ENCODE data around the gene ELOVL2.
"Not testable (repeated sequence)": the region's sequence is repeated elsewhere in the genome, so short reads cannot be mapped to it uniquely, and the experiment has no call there.

Gene ELOVL2

GRCh38 chr6:11043961-11044711 is at the start of gene ELOVL2:
Gene ELOVL2, minus strand, starts transcription at chr6:11044305. Its CDS starts 75 bp downstream, at chr6:11044230.
- Histone ChIP-seq H3K27me3 (ENCODE audit: control insufficient read depth in 1 of 2, insufficient read depth in 2 of 2, low read length in 2 of 2) (peaks cover 29 to 50% of the 10 kb centered on the region in 2 donors), H3K9ac (ENCODE audit: low read length in 2 of 2) (no peak within 1 kb of the TSS), H3K27ac (ENCODE audit: low read length) (no peak within 1 kb of the TSS), H3K4me1 (ENCODE audit: control insufficient read depth, insufficient read depth, low read length) (peaks cover 11% of the 10 kb centered on the region), H3K4me3 (ENCODE audit: low read length in 2 of 2) (peak within 1 kb of the TSS; percentile 10 to 59), H3K9me3 (ENCODE audit: control insufficient read depth in 2 of 2, low read length in 2 of 2) (no peaks in the 10 kb centered on the region), H3K36me3 (ENCODE audit: control insufficient read depth in 2 of 2, insufficient read depth in 2 of 2, low read length in 2 of 2) (no peaks in the 10 kb centered on the region)

GRCh38 chr6:11093376-11093625 is 49.2 kb upstream of the ELOVL2 start:
- Histone ChIP-seq H3K9ac (ENCODE audit: low read length in 2 of 2) (peak overlapping the region; percentile 92 to 94), H3K4me3 (ENCODE audit: low read length in 2 of 2) (peak overlapping the region; percentile 96), H3K36me3 (ENCODE audit: control insufficient read depth in 2 of 2, insufficient read depth in 2 of 2, low read length in 2 of 2) (no peaks in the 10 kb centered on the region), H3K4me1 (ENCODE audit: control insufficient read depth, insufficient read depth, low read length) (peaks cover 17% of the 10 kb centered on the region), H3K27me3 (ENCODE audit: control insufficient read depth in 1 of 2, insufficient read depth in 2 of 2, low read length in 2 of 2) (no peaks in the 10 kb centered on the region), H3K27ac (ENCODE audit: low read length) (peak overlapping the region; percentile 92), H3K9me3 (ENCODE audit: control insufficient read depth in 2 of 2, low read length in 2 of 2) (no peaks in the 10 kb centered on the region)

- peak overlapping the region; percentile 92 to 94 for H3K9ac ChIP-seq (ENCODE audit: low read length in 2 of 2)
- no peaks in the 10 kb centered on the region for H3K27me3 ChIP-seq (ENCODE audit: control insufficient read depth in 1 of 2, insufficient read depth in 2 of 2, low read length in 2 of 2)
- H3K27ac ChIP-seq (ENCODE audit: low read length), result peak overlapping the region; percentile 92
- H3K36me3 ChIP-seq (ENCODE audit: control insufficient read depth in 2 of 2, insufficient read depth in 2 of 2, low read length in 2 of 2), result no peaks in the 10 kb centered on the region
- peaks cover 17% of the 10 kb centered on the region for H3K4me1 ChIP-seq (ENCODE audit: control insufficient read depth, insufficient read depth, low read length)
- no peaks in the 10 kb centered on the region for H3K9me3 ChIP-seq (ENCODE audit: control insufficient read depth in 2 of 2, low read length in 2 of 2)
- H3K4me3 ChIP-seq (ENCODE audit: low read length in 2 of 2), result peak overlapping the region; percentile 96
These were observed 48.7 kb upstream of the ELOVL2 start for GRCh38 chr6:11092668-11093375.

GRCh38 chr6:11091141-11091540 is 47.0 kb upstream of the ELOVL2 start:
- not testable (repeated sequence) for H3K9me3 ChIP-seq (ENCODE audit: control insufficient read depth in 2 of 2, low read length in 2 of 2); H3K27ac ChIP-seq (ENCODE audit: low read length); H3K4me3 ChIP-seq (ENCODE audit: low read length in 2 of 2); H3K36me3 ChIP-seq (ENCODE audit: control insufficient read depth in 2 of 2, insufficient read depth in 2 of 2, low read length in 2 of 2); H3K9ac ChIP-seq (ENCODE audit: low read length in 2 of 2); H3K27me3 ChIP-seq (ENCODE audit: control insufficient read depth in 1 of 2, insufficient read depth in 2 of 2, low read length in 2 of 2)
- H3K4me1 ChIP-seq (ENCODE audit: control insufficient read depth, insufficient read depth, low read length), result peaks cover 17% of the 10 kb centered on the region

- no peak overlapping the region for H3K9ac ChIP-seq (ENCODE audit: low read length in 2 of 2)
These were observed 45.6 kb upstream of the ELOVL2 start for GRCh38 chr6:11089695-11090094.

GRCh38 chr6:11087141-11087812 is 43.2 kb upstream of the ELOVL2 start:
- H3K27ac ChIP-seq (ENCODE audit: low read length); H3K27me3 ChIP-seq (ENCODE audit: control insufficient read depth in 1 of 2, insufficient read depth in 2 of 2, low read length in 2 of 2); H3K4me1 ChIP-seq (ENCODE audit: control insufficient read depth, insufficient read depth, low read length); H3K9me3 ChIP-seq (ENCODE audit: control insufficient read depth in 2 of 2, low read length in 2 of 2); H3K36me3 ChIP-seq (ENCODE audit: control insufficient read depth in 2 of 2, insufficient read depth in 2 of 2, low read length in 2 of 2); H3K9ac ChIP-seq (ENCODE audit: low read length in 2 of 2); H3K4me3 ChIP-seq (ENCODE audit: low read length in 2 of 2): not testable (repeated sequence)

More at GRCh38 chr6:11089695-11090094, 45.6 kb upstream of the ELOVL2 start:
- no peaks in the 10 kb centered on the region for H3K27me3 ChIP-seq (ENCODE audit: control insufficient read depth in 1 of 2, insufficient read depth in 2 of 2, low read length in 2 of 2)
- H3K27ac ChIP-seq (ENCODE audit: low read length), result no peak overlapping the region
- peaks cover 6% of the 10 kb centered on the region for H3K4me1 ChIP-seq (ENCODE audit: control insufficient read depth, insufficient read depth, low read length)
- no peaks in the 10 kb centered on the region for H3K9me3 ChIP-seq (ENCODE audit: control insufficient read depth in 2 of 2, low read length in 2 of 2)
- H3K36me3 ChIP-seq (ENCODE audit: control insufficient read depth in 2 of 2, insufficient read depth in 2 of 2, low read length in 2 of 2), result no peaks in the 10 kb centered on the region
- no peak overlapping the region for H3K4me3 ChIP-seq (ENCODE audit: low read length in 2 of 2)

GRCh38 chr6:11085758-11086435 is 41.8 kb upstream of the ELOVL2 start:
- Histone ChIP-seq H3K36me3 (ENCODE audit: control insufficient read depth in 2 of 2, insufficient read depth in 2 of 2, low read length in 2 of 2) (no peaks in the 10 kb centered on the region), H3K9me3 (ENCODE audit: control insufficient read depth in 2 of 2, low read length in 2 of 2) (no peaks in the 10 kb centered on the region), H3K9ac (ENCODE audit: low read length in 2 of 2) (no peak overlapping the region), H3K27me3 (ENCODE audit: control insufficient read depth in 1 of 2, insufficient read depth in 2 of 2, low read length in 2 of 2) (peaks cover 0 to 2% of the 10 kb centered on the region in 2 donors), H3K27ac (ENCODE audit: low read length) (no peak overlapping the region), H3K4me1 (ENCODE audit: control insufficient read depth, insufficient read depth, low read length) (no peaks in the 10 kb centered on the region), H3K4me3 (ENCODE audit: low read length in 2 of 2) (no peak overlapping the region)

- Histone ChIP-seq H3K27me3 (ENCODE audit: control insufficient read depth in 1 of 2, insufficient read depth in 2 of 2, low read length in 2 of 2) (peaks cover 0 to 2% of the 10 kb centered on the region in 2 donors), H3K9me3 (ENCODE audit: control insufficient read depth in 2 of 2, low read length in 2 of 2) (no peaks in the 10 kb centered on the region), H3K4me3 (ENCODE audit: low read length in 2 of 2) (no peak overlapping the region), H3K27ac (ENCODE audit: low read length) (no peak overlapping the region), H3K9ac (ENCODE audit: low read length in 2 of 2) (no peak overlapping the region), H3K36me3 (ENCODE audit: control insufficient read depth in 2 of 2, insufficient read depth in 2 of 2, low read length in 2 of 2) (no peaks in the 10 kb centered on the region), H3K4me1 (ENCODE audit: control insufficient read depth, insufficient read depth, low read length) (no peaks in the 10 kb centered on the region)
These were observed 39.9 kb upstream of the ELOVL2 start for GRCh38 chr6:11083956-11084355.

GRCh38 chr6:11083491-11083890 is 39.4 kb upstream of the ELOVL2 start:
- Histone ChIP-seq H3K4me1 (ENCODE audit: control insufficient read depth, insufficient read depth, low read length) (no peaks in the 10 kb centered on the region), H3K4me3 (ENCODE audit: low read length in 2 of 2) (no peak overlapping the region), H3K9ac (ENCODE audit: low read length in 2 of 2) (no peak overlapping the region), H3K9me3 (ENCODE audit: control insufficient read depth in 2 of 2, low read length in 2 of 2) (no peaks in the 10 kb centered on the region), H3K27me3 (ENCODE audit: control insufficient read depth in 1 of 2, insufficient read depth in 2 of 2, low read length in 2 of 2) (peaks cover 0 to 2% of the 10 kb centered on the region in 2 donors), H3K36me3 (ENCODE audit: control insufficient read depth in 2 of 2, insufficient read depth in 2 of 2, low read length in 2 of 2) (no peaks in the 10 kb centered on the region), H3K27ac (ENCODE audit: low read length) (no peak overlapping the region)

GRCh38 chr6:11080296-11080695 is 36.2 kb upstream of the ELOVL2 start:
- H3K27ac ChIP-seq (ENCODE audit: low read length), result no peak overlapping the region
- H3K4me1 ChIP-seq (ENCODE audit: control insufficient read depth, insufficient read depth, low read length), result no peaks in the 10 kb centered on the region
- peaks cover 0 to 2% of the 10 kb centered on the region in 2 donors for H3K27me3 ChIP-seq (ENCODE audit: control insufficient read depth in 1 of 2, insufficient read depth in 2 of 2, low read length in 2 of 2)
- H3K9me3 ChIP-seq (ENCODE audit: control insufficient read depth in 2 of 2, low read length in 2 of 2), result no peaks in the 10 kb centered on the region
- H3K36me3 ChIP-seq (ENCODE audit: control insufficient read depth in 2 of 2, insufficient read depth in 2 of 2, low read length in 2 of 2), result no peaks in the 10 kb centered on the region
- H3K4me3 ChIP-seq (ENCODE audit: low read length in 2 of 2), result no peak overlapping the region
- no peak overlapping the region for H3K9ac ChIP-seq (ENCODE audit: low read length in 2 of 2)
